B cell (primary cell): ENCODE measurements around the gene CASP5. TPM values are rescaled to one million over a fixed set of nuclear protein-coding genes. Genes with fewer than 3 reads are reported as not detected.
"Not testable (repeated sequence)": the region's sequence is repeated elsewhere in the genome, so short reads cannot be mapped to it uniquely, and the experiment has no call there.

ENCODE experiments used
- ATAC-seq: fragments of 200-7000 bp; cut with Tn5 transposase; one replicate; pipeline ENCODE4 v1.10.0; 2021; ENCODE audit warnings: low read depth, mild to moderate bottlenecking, moderate number of reproducible peaks, moderate library complexity
- CTCF ChIA-PET: fragments of 350-600 bp; sonication (Branson Sonifier 250); formaldehyde crosslinking; loops from one replicate; lab custom pipeline; 2021; ENCODE audit warnings: antibody characterized with exemption, inconsistent platforms; lab: Charles Lee
- POLR2A ChIA-PET: fragments of 350-600 bp; sonication (Branson Sonifier 250); formaldehyde crosslinking; loops from one replicate; lab custom pipeline; 2021; ENCODE audit warnings: antibody characterized with exemption; lab: Charles Lee
- DNase-seq: peaks from one replicate; pipeline ENCODE4 v3.0.0; 2013
- H2AFZ ChIP-seq: 2 replicates; pipeline ENCODE4 v1.6.1; 2012; ENCODE audit warnings: mild to moderate bottlenecking, low read depth, low read length; ENCODE audit not compliant: insufficient read depth, poor library complexity, severe bottlenecking
- H3K27ac ChIP-seq, 2 donors: 1 replicate in 1 of 2; 2 replicates in 1 of 2; pipeline ENCODE4 v1.5.1; 2012 to 2013; ENCODE audit warnings: low read length in 2 of 2, mild to moderate bottlenecking in 2 of 2, moderate library complexity in 1 of 2
- H3K27me3 ChIP-seq, 4 experiments: fragments of 200-600 bp in 1 of 4; sonication (generic) in 1 of 4; replicated peaks in 1 of 4; 1 replicate in 2 of 4; 2 replicates in 2 of 4; pipeline versions ENCODE4 v1.6.1 to v1.7.0; 2013 to 2016; ENCODE audit warnings: low read length in 3 of 4, mild to moderate bottlenecking in 2 of 4, mixed read lengths in 1 of 4, moderate library complexity in 1 of 4; ENCODE audit not compliant: insufficient read depth in 4 of 4, control insufficient read depth in 3 of 4; ENCODE audit errors: control extremely low read depth in 1 of 4
- H3K36me3 ChIP-seq, 2 experiments: replicated peaks in 1 of 2; 1 replicate in 1 of 2; 2 replicates in 1 of 2; pipeline versions ENCODE4 v1.6.1 to v1.7.1; 2013; ENCODE audit warnings: low read length in 1 of 2; ENCODE audit not compliant: insufficient read depth in 2 of 2, control insufficient read depth in 1 of 2; ENCODE audit errors: control extremely low read depth in 1 of 2, extremely low read depth in 1 of 2
- H3K4me1 ChIP-seq, 2 donors: fragments of 200-600 bp in 1 of 2; sonication (generic) in 1 of 2; 1 replicate in 1 of 2; 2 replicates in 1 of 2; pipeline versions ENCODE4 v1.5.1 to v1.6.1; 2013 to 2017; ENCODE audit warnings: low read length in 2 of 2; ENCODE audit not compliant: control insufficient read depth in 2 of 2, insufficient read depth in 2 of 2
- H3K4me2 ChIP-seq: replicated peaks from 2 replicates; pipeline ENCODE3; 2012; ENCODE audit warnings: mild to moderate bottlenecking, low read depth, low read length; ENCODE audit not compliant: poor library complexity, severe bottlenecking
- H3K4me3 ChIP-seq, 5 experiments: fragments of 200-600 bp in 1 of 5; sonication (generic) in 1 of 5; 1 replicate in 3 of 5; 2 replicates in 2 of 5; pipeline versions ENCODE4 v1.5.1 to v1.7.0; 2011 to 2016; ENCODE audit warnings: low read length in 4 of 5, mild to moderate bottlenecking in 4 of 5, low read depth in 2 of 5, control low read depth in 1 of 5, moderate library complexity in 1 of 5; ENCODE audit not compliant: insufficient read depth in 1 of 5; ENCODE audit errors: control extremely low read depth in 1 of 5, extremely low read depth in 1 of 5
- H3K79me2 ChIP-seq: fragments of 200-600 bp; sonication (generic); one replicate; pipeline ENCODE4 v1.6.0; 2016; ENCODE audit warnings: low read length; ENCODE audit not compliant: control insufficient read depth, insufficient read depth
- H3K9ac ChIP-seq: fragments of 200-600 bp; sonication (generic); 2 replicates; pipeline ENCODE4 v1.6.1; 2017; ENCODE audit warnings: mild to moderate bottlenecking, low read length, moderate library complexity
- H3K9me3 ChIP-seq, 3 donors: one replicate each; pipeline versions ENCODE4 v1.6.1 to v1.7.1; 2013; ENCODE audit warnings: low read length in 2 of 3; ENCODE audit not compliant: control insufficient read depth in 2 of 3, insufficient read depth in 1 of 3; ENCODE audit errors: control extremely low read depth in 1 of 3
- H4K20me1 ChIP-seq: 2 replicates; pipeline ENCODE4 v1.6.0; 2012; ENCODE audit warnings: mild to moderate bottlenecking, low read length; ENCODE audit not compliant: insufficient read depth, control insufficient read depth, poor library complexity, severe bottlenecking
- H3K27ac Mint-ChIP-seq: one replicate; pipeline ENCODE4 v1.8.0; 2021; ENCODE audit warnings: mixed read lengths
- H3K27me3 Mint-ChIP-seq: one replicate; pipeline ENCODE4 v1.8.0; 2021; ENCODE audit warnings: mixed read lengths
- H3K4me1 Mint-ChIP-seq: one replicate; pipeline ENCODE4 v1.8.0; 2021; ENCODE audit warnings: mixed read lengths
- H3K4me3 Mint-ChIP-seq: one replicate; pipeline ENCODE4 v1.8.0; 2021; ENCODE audit warnings: mixed read lengths
- H3K9me3 Mint-ChIP-seq: one replicate; pipeline ENCODE4 v1.8.0; 2022; ENCODE audit warnings: mixed read lengths; ENCODE audit not compliant: insufficient read depth
- CTCF ChIP-seq: fragments of 200-600 bp; IDR thresholded peaks from one replicate; pipeline ENCODE4 v1.8.0; 2022; ENCODE audit warnings: antibody characterized with exemption, mild to moderate bottlenecking
- EZH2 ChIP-seq: IDR thresholded peaks from 2 replicates; pipeline ENCODE4 v1.6.1; 2012; ENCODE audit warnings: borderline replicate concordance, low read depth, mild to moderate bottlenecking, moderate library complexity, low read length; ENCODE audit not compliant: insufficient read depth, poor library complexity, severe bottlenecking
- WGBS: methylation state at CpG from one replicate; pipeline ENCODE4 v1.1.5; 2013; ENCODE audit warnings: missing lambda C conversion rate; ENCODE audit not compliant: insufficient coverage; 5-methylcytosine and 5-hydroxymethylcytosine counted together
- intact Hi-C: fragments of 100-400 bp; cut with micrococcal nuclease; formaldehyde crosslinking; loops from one replicate; pipeline ENCODE4 v1.10.0; 2022
- polyA plus RNA-seq: library from polyadenylated mRNA; depleted of rRNA; stranded (reverse); fragments of >200 nt; gene quantifications from 2 replicates; pipeline ENCODE4 v1.2.3, GENCODE V29; 2012
- total RNA-seq, 2 donors: library from RNA; stranded (reverse); fragments of 120-200 nt in 1 of 2; gene quantifications; 1 replicate in 1 of 2; 2 replicates in 1 of 2; pipeline versions ENCODE4 v1.2.3 to v1.2.4, GENCODE V29; 2013 to 2022

Gene CASP5
- total and polyA plus RNA-seq, 2 donors (not counting 1 experiment from before 2014, with no cell fraction given): 0.09 TPM; not detected in 1

GRCh38 chr11:105071089-105071732 lies 48.2 kb upstream of the CASP5 start:
- Mint-ChIP-seq H3K4me1 (no peaks in the 10 kb centered on the region), H3K27ac (no peak overlapping the region), H3K27me3 (peaks cover 9% of the 10 kb centered on the region), H3K4me3 (no peak overlapping the region), H3K9me3 (no peaks in the 10 kb centered on the region)
- ChIA-PET POLR2A (no interaction called here), CTCF (no interaction called here)
- H3K79me2 ChIP-seq: no peaks in the 10 kb centered on the region
- TF ChIP-seq CTCF (no peak), EZH2 (no peak)
- no peak overlapping the region for H2AFZ ChIP-seq
- H3K9me3 ChIP-seq: no peaks in the 10 kb centered on the region
- no peaks in the 10 kb centered on the region for H4K20me1 ChIP-seq
- DNase-seq: no peak
- intact Hi-C loops: no loop called here
- no peaks in the 10 kb centered on the region for H3K27me3 ChIP-seq
- no peak overlapping the region for H3K27ac ChIP-seq
- 100% methylated on average over 2 of the region's 4 CpGs for WGBS
- no peak overlapping the region for H3K4me2 ChIP-seq
- no peak overlapping the region for H3K9ac ChIP-seq
- ATAC-seq: no peak
- H3K4me1 ChIP-seq: no peaks in the 10 kb centered on the region
- H3K36me3 ChIP-seq: no peaks in the 10 kb centered on the region
- H3K4me3 ChIP-seq: no peak overlapping the region

GRCh38 chr11:105070306-105070705 lies 47.3 kb upstream of the CASP5 start:
- POLR2A ChIA-PET: no interaction called here
- CTCF ChIA-PET: no interaction called here
- Histone ChIP-seq H3K79me2 (no peaks in the 10 kb centered on the region), H3K9me3 (no peaks in the 10 kb centered on the region), H3K27ac (no peak overlapping the region), H3K4me3 (no peak overlapping the region), H3K4me1 (no peaks in the 10 kb centered on the region), H3K27me3 (no peaks in the 10 kb centered on the region), H4K20me1 (no peaks in the 10 kb centered on the region), H3K36me3 (no peaks in the 10 kb centered on the region), H3K9ac (no peak overlapping the region), H2AFZ (no peak overlapping the region), H3K4me2 (no peak overlapping the region)
- no peak for TF ChIP-seq CTCF
- TF ChIP-seq EZH2: no peak
- H3K27ac Mint-ChIP-seq: no peak overlapping the region
- H3K4me3 Mint-ChIP-seq: no peak overlapping the region
- no peak for ATAC-seq
- 93% methylated on average over 4 of the region's 4 CpGs for WGBS
- intact Hi-C loops: no loop called here
- no peaks in the 10 kb centered on the region for H3K9me3 Mint-ChIP-seq
- DNase-seq: no peak
- H3K27me3 Mint-ChIP-seq: peaks cover 9% of the 10 kb centered on the region
- H3K4me1 Mint-ChIP-seq: no peaks in the 10 kb centered on the region

GRCh38 chr11:105069749-105070148 lies 46.8 kb upstream of the CASP5 start:
- H2AFZ ChIP-seq, H3K9me3 Mint-ChIP-seq, H3K36me3 ChIP-seq, H3K27me3 ChIP-seq, H3K4me1 Mint-ChIP-seq, H3K4me1 ChIP-seq, POLR2A ChIA-PET, intact Hi-C loops, H3K27ac ChIP-seq, H3K4me3 ChIP-seq, H3K4me3 Mint-ChIP-seq, H3K79me2 ChIP-seq, DNase-seq, CTCF ChIA-PET, H3K27ac Mint-ChIP-seq, ATAC-seq, H4K20me1 ChIP-seq, H3K4me2 ChIP-seq, H3K9ac ChIP-seq, H3K9me3 ChIP-seq, H3K27me3 Mint-ChIP-seq: not testable (repeated sequence)
- WGBS: no CpG with 5 or more reads among the region's 2 CpGs
